Breast epithelium (tissue), 4 donors: ENCODE data around the gene GDAP1L1. TPM values are rescaled to one million over a fixed set of nuclear protein-coding genes. Genes with fewer than 3 reads are reported as not detected.

Experiments
- DNase-seq, 2 donors: peaks; one replicate each; pipeline ENCODE4 v3.0.0-alpha.2; 2019; ENCODE audit warnings: low spot score in 2 of 2
- H3K27ac ChIP-seq, 2 donors: fragments of 200-600 bp; sonication (generic) in 1 of 2; one replicate each; pipeline ENCODE4 v1.5.1; 2016 to 2019; ENCODE audit warnings: mild to moderate bottlenecking in 1 of 2
- H3K27me3 ChIP-seq, 2 donors: fragments of 200-600 bp; sonication (generic) in 1 of 2; one replicate each; pipeline versions ENCODE4 v1.5.1 to v1.6.0; 2017 to 2019; ENCODE audit warnings: control low read depth in 1 of 2, mild to moderate bottlenecking in 1 of 2
- H3K36me3 ChIP-seq: fragments of 200-600 bp; one replicate; pipeline ENCODE4 v1.5.1; 2019
- H3K4me1 ChIP-seq, 2 donors: fragments of 200-600 bp; sonication (generic); one replicate each; pipeline ENCODE4 v1.5.1; 2016 to 2019; ENCODE audit warnings: control low read depth in 1 of 2
- H3K4me3 ChIP-seq, 3 donors: fragments of 200-600 bp; sonication (generic); 1 replicate in 2 of 3; 2 replicates in 1 of 3; pipeline ENCODE4 v1.5.1; 2016 to 2019; ENCODE audit warnings: mild to moderate bottlenecking in 3 of 3, moderate library complexity in 2 of 3
- H3K9me3 ChIP-seq, 2 donors: fragments of 200-600 bp; sonication (generic) in 1 of 2; one replicate each; pipeline ENCODE4 v1.5.1; 2016 to 2019; ENCODE audit warnings: control low read depth in 1 of 2
- CTCF ChIP-seq, 3 donors: fragments of 450-650 bp; IDR thresholded peaks; one replicate each; pipeline ENCODE4 v1.5.1; 2016 to 2017; ENCODE audit warnings: antibody characterized with exemption in 3 of 3, mild to moderate bottlenecking in 3 of 3, moderate library complexity in 3 of 3
- POLR2A ChIP-seq: fragments of 450-650 bp; IDR thresholded peaks from one replicate; pipeline ENCODE4 v1.6.1; 2016; ENCODE audit warnings: antibody characterized with exemption, mild to moderate bottlenecking, moderate library complexity
- POLR2AphosphoS5 ChIP-seq, 3 donors: sonication (generic); formaldehyde crosslinking; IDR thresholded peaks; one replicate each; pipeline ENCODE4 v1.6.1; 2017; ENCODE audit warnings: antibody characterized with exemption in 3 of 3
- intact Hi-C: fragments of 100-400 bp; cut with DNase I; formaldehyde crosslinking; loops from one replicate; pipeline ENCODE4 v1.15.1; 2023; ENCODE audit warnings: low total_unique reads
- total RNA-seq, 3 donors: library from RNA; depleted of rRNA; stranded (reverse); fragments of >200 nt; gene quantifications; one replicate each; pipeline ENCODE4 v1.1.0, GENCODE V29; 2016

The GDAP1L1 gene
- total RNA-seq, 3 donors from 2014 or later: not detected

- no peaks in the 10 kb centered on the region for H3K36me3 ChIP-seq
- no peak for DNase-seq
- no peaks in the 10 kb centered on the region for H3K27me3 ChIP-seq
- H3K4me3 ChIP-seq: no peak overlapping the region
- no peaks in the 10 kb centered on the region for H3K9me3 ChIP-seq
- no peaks in the 10 kb centered on the region for H3K4me1 ChIP-seq
- no peak overlapping the region for H3K27ac ChIP-seq
- intact Hi-C loops: no loop called here
- TF ChIP-seq POLR2AphosphoS5 (IDR thresholded peaks at IDR 0.05) (no peak), POLR2A (no peak), CTCF (IDR thresholded peaks at IDR 0.05) (no peak)
Observed at GRCh38 chr20:44304383-44304782, 57.3 kb downstream of the GDAP1L1 start.

- Histone ChIP-seq H3K9me3 (no peaks in the 10 kb centered on the region), H3K36me3 (no peaks in the 10 kb centered on the region), H3K27me3 (no peaks in the 10 kb centered on the region), H3K4me3 (no peak overlapping the region), H3K27ac (no peak overlapping the region), H3K4me1 (peaks cover 4 to 11% of the 10 kb centered on the region in 2 donors)
- intact Hi-C loops: no loop called here
- no peak for TF ChIP-seq POLR2AphosphoS5 (IDR thresholded peaks at IDR 0.05)
- TF ChIP-seq POLR2A: no peak
- TF ChIP-seq CTCF (IDR thresholded peaks at IDR 0.05): no peak
- no peak for DNase-seq
Observed at GRCh38 chr20:44306927-44307326, 59.8 kb downstream of the GDAP1L1 start.

- intact Hi-C loops: loop anchor here (5.0 kb wide), 1 partner anchor 93 kb away; no protein-coding TSS in a partner anchor
- H3K27ac ChIP-seq: peak overlapping the region; percentile 43 to 61
Observed at GRCh38 chr20:44309763-44310663, 62.9 kb downstream of the GDAP1L1 start.

GRCh38 chr20:44310664-44311639 is 63.8 kb downstream of the GDAP1L1 start, which contains the start of gene FITM2:
Gene FITM2 (minus strand): TSS chr20:44311202. CDS start chr20:44311148, 54 bp downstream.
- intact Hi-C loops: loop anchor here (5.0 kb wide), 1 partner anchor 94 kb away; no protein-coding TSS in a partner anchor
- Histone ChIP-seq H3K27me3 (no peaks in the 10 kb centered on the region), H3K4me1 (peaks cover 4 to 11% of the 10 kb centered on the region in 2 donors), H3K4me3 (peak within 1 kb of the TSS; percentile 63 to 97 (median 76)), H3K36me3 (no peaks in the 10 kb centered on the region), H3K9me3 (no peaks in the 10 kb centered on the region), H3K27ac (peak within 1 kb of the TSS; percentile 43 to 61)
- DNase-seq: peak; percentile 95 to 98
- peak; percentile 84 to 94 (median 93) for TF ChIP-seq CTCF (IDR thresholded peaks at IDR 0.05)
- TF ChIP-seq POLR2AphosphoS5 (IDR thresholded peaks at IDR 0.05): peak; percentile 46 to 84 (median 56)
- TF ChIP-seq POLR2A: peak; percentile 18

More at GRCh38 chr20:44309763-44310663, 62.9 kb downstream of the GDAP1L1 start:
- H3K9me3 ChIP-seq: no peaks in the 10 kb centered on the region
- H3K4me3 ChIP-seq: peak overlapping the region; percentile 63 to 97 (median 76)
- DNase-seq: no peak
- no peaks in the 10 kb centered on the region for H3K27me3 ChIP-seq
- no peaks in the 10 kb centered on the region for H3K36me3 ChIP-seq
- H3K4me1 ChIP-seq: peaks cover 4 to 11% of the 10 kb centered on the region in 2 donors
- TF ChIP-seq POLR2AphosphoS5 (IDR thresholded peaks at IDR 0.05): no peak
- no peak for TF ChIP-seq POLR2A
- TF ChIP-seq CTCF (IDR thresholded peaks at IDR 0.05): no peak
